GM12878 (cell line): Measurements from ENCODE around the gene MRPL55. TPM values are rescaled to one million over a fixed set of nuclear protein-coding genes. Genes with fewer than 3 reads are reported as not detected.

Source experiments
- CREB1 ChIP-seq: IDR thresholded peaks from 2 replicates; pipeline ENCODE4 v1.6.1; 2012; ENCODE audit warnings: low read depth, mild to moderate bottlenecking, inconsistent platforms
- DPF2 ChIP-seq: fragments of 450-650 bp; IDR thresholded peaks from 2 replicates; pipeline ENCODE4 v1.6.1; 2017; ENCODE audit warnings: mild to moderate bottlenecking
- ELK1 ChIP-seq: IDR thresholded peaks from 2 replicates; pipeline ENCODE4 v1.6.1; 2012; ENCODE audit warnings: low read depth, low read length, improper control_type of control experiment
- HCFC1 ChIP-seq: fragments of 150-350 bp; IDR thresholded peaks from 2 replicates; pipeline ENCODE4 v1.6.1; 2014; ENCODE audit warnings: low read length
- HDAC6 ChIP-seq: fragments of 200-600 bp; sonication (generic); IDR thresholded peaks from one replicate; pipeline ENCODE4 v1.8.0; 2017; ENCODE audit warnings: antibody characterized with exemption; ENCODE audit not compliant: unreplicated experiment
- MEF2B ChIP-seq: fragments of 450-650 bp; IDR thresholded peaks from 2 replicates; pipeline ENCODE4 v1.6.1; 2018; ENCODE audit warnings: mild to moderate bottlenecking, moderate library complexity; ENCODE audit not compliant: partially characterized antibody, poor library complexity, severe bottlenecking
- MLLT1 ChIP-seq: fragments of 450-650 bp; IDR thresholded peaks from 2 replicates; pipeline ENCODE4 v1.6.1; 2016; ENCODE audit warnings: mild to moderate bottlenecking
- NKRF ChIP-seq: fragments of 450-650 bp; conservative IDR thresholded peaks from 2 replicates; pipeline ENCODE4 v1.6.1; 2017; ENCODE audit warnings: mild to moderate bottlenecking, moderate library complexity
- POLR2AphosphoS5 ChIP-seq: IDR thresholded peaks from 2 replicates; pipeline ENCODE4 v1.6.1; 2011; ENCODE audit warnings: mild to moderate bottlenecking, low read length, inconsistent platforms
- RELA ChIP-seq: fragments of 450-650 bp; IDR thresholded peaks from 2 replicates; pipeline ENCODE4 v1.8.0; 2014; ENCODE audit warnings: borderline replicate concordance; ENCODE audit not compliant: partially characterized antibody
- RFX5 ChIP-seq: IDR thresholded peaks from 2 replicates; pipeline ENCODE4 v1.6.1; 2011; ENCODE audit warnings: low read depth, low read length, improper control_type of control experiment
- ZBTB11 ChIP-seq: fragments of 450-650 bp; formaldehyde crosslinking; IDR thresholded peaks from 2 replicates; pipeline ENCODE4 v1.5.0; 2022; ENCODE audit warnings: mild to moderate bottlenecking, missing genetic modification characterization
- polyA plus RNA-seq, 11 experiments: library from polyadenylated mRNA; depleted of rRNA in 4 of 11; unstranded in 6 of 11; stranded (reverse) in 5 of 11; fragments of >200 nt; fragmentation: Nextera tagmentation in 4 of 11; fragmentation: Illumina TruSeq in 1 of 11; extraction: Ambion mirVana in 4 of 11; extraction: Trizol in 1 of 11; gene quantifications; 1 replicate in 1 of 11; 2 replicates in 10 of 11; pipeline versions ENCODE4 v1.2.1 to v1.2.3, GENCODE V29; 2011 to 2016; ENCODE audit warnings: inconsistent platforms in 2 of 11, missing spikeins in 2 of 11, low read depth in 1 of 11
- total RNA-seq, 4 experiments: library from RNA; depleted of rRNA in 3 of 4; stranded (reverse); fragments of >200 nt in 3 of 4; fragmentation: Illumina TruSeq in 1 of 4; extraction: Trizol in 1 of 4; gene quantifications; 2 replicates each; pipeline versions ENCODE4 v1.2.1 to v1.2.3, GENCODE V29; 2013 to 2021

The MRPL55 gene
- total and polyA plus RNA-seq, 10 of the 15 experiments (the other 5 are each of a cell fraction or from before 2014, with no cell fraction given) = 15.1 to 143 (median 55.8) TPM

GRCh38 chr1:228109073-228109961 is at the start of gene MRPL55 (continued):
- TF ChIP-seq ZBTB11 (CRISPR knock-in tag) = no peak
- TF ChIP-seq ELK1 = no peak
- TF ChIP-seq NKRF = peak; percentile 78; the same call in 1 of the 2 replicates
- no peak for TF ChIP-seq MLLT1
- peak; percentile 93 for TF ChIP-seq POLR2AphosphoS5
- no peak for TF ChIP-seq DPF2
- peak; percentile 44 for TF ChIP-seq HDAC6
- TF ChIP-seq MEF2B = no peak
- TF ChIP-seq HCFC1 = peak; percentile 85
- peak; percentile 100 for TF ChIP-seq CREB1
- peak; percentile 66; the same call in 1 of the 2 replicates for TF ChIP-seq RFX5
- peak; percentile 76 for TF ChIP-seq RELA
